Measurements from ENCODE around the gene TOX4. TPM values are rescaled to one million over a fixed set of nuclear protein-coding genes. Genes with fewer than 3 reads are reported as not detected.

The TOX4 gene
- polyA plus RNA-seq, 4 donors: 61.6 to 68.8 (median 64.9) TPM

DNA sequence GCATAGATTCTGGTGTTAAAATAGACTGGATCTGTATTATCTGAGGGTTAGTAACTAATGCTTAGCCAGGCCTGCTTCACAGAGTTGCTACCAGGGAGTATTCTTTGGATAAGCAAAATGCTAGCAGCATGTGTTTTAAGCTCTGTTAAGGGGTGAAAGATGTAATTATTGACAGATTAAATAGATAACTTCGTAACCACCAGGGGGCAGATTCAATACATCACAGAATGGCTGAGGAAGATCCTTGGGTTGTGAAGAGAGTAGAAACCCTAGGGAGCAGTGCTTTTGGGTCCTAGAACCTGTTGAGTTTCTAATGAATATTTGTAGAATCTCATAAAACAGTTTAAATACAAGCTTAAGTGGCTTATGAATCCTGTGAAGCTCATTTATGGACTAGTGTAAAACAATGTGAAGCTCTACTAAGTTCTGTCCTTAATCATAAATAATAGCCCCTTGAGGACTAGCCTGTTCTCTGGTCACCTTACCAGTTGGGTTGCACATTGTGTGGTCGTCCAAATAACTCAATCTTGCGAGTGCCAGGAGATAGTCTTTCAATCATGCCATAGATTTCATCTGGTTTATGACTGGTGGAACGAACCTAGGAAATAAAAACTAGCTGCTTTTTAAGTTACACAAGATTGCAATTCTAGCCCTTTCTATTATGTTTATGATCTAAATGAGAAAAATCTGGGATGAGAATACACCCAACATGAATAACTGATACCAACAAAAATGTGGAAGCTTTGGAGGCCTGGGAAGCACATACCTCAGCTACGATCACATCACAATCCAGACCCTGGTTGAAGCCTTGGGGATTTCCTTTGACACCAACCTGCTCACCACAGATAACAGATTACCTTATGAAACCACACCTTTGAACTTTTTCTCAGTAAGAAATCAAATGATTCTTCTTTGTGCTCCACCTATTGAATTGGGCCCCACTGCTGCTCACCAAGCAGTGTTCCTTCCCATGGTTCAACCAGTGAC lies 21.8 kb downstream of the TOX4 start:
- DNase-seq (ENCODE audit: low read depth in 4 of 4, low spot score in 3 of 4): peak in 2 of 4 donors; percentile 33 to 36

DNA sequence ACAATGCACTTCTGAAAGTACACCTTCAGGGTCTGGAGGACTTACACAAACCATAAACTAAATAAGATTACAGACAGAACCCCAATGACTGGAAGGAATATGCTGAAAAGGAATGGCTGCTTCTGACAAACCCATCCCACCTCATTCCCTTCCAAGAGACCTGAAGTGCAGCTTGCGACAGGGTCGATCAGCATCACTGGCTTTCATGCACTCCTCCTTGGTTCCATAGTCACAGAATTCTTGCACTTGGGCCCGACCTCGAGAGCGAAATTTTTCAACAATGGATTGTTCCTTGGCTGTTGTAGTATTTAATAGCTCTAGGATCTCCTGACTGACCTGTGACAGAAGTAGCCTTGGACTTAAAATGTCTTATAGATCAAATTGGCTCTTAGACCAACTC lies 24.6 kb downstream of the TOX4 start:
- DNase-seq (ENCODE audit: low read depth in 4 of 4, low spot score in 3 of 4): no peak

DNA sequence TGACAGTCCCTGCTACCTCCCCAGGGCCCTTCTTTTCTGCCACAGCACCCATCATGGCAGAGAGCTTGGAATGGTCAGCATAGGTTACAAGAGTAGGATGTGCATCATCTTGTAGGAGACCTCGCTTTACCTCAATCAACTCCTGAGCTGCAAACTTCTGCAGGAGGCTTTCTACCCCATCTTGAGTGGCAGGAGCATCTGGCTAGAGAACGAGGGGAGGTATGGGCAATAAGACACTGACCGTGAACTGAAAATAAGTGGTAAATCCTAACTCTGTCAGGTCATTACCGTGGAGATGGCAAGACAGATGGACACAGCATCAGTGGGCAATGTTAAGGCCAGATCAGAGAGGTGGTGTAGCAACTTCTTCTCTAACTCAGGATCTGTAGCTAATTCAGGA lies 26.4 kb downstream of the TOX4 start:
- no peak for DNase-seq (ENCODE audit: low read depth in 4 of 4, low spot score in 3 of 4)

DNA sequence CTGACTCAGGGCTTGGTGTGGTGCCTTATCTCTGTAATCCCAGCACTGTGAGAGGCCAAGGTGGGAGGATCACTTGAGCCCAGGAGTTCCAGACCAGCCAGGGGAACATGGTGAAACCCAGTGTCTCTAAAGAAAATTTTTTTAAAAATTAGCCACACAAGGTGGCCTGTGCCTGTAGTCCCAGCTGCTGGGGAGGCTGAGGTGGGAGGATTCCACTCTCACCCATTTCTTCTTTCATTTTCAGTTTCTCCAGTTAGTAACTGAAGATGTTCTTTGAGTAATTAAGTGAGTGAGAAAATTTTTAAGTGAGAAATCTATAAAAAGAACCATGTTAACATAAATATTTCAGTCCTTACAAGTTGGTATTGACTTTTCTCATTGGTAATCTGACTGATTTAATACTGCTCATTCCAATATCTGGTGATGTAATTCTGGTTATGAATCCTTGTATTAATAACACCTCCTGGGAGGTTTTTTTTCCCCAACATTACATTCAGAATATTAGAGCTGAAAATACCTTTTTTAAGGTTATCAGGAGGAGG lies 28.1 kb downstream of the TOX4 start:
- no peak for DNase-seq (ENCODE audit: low read depth in 4 of 4, low spot score in 3 of 4)

DNA sequence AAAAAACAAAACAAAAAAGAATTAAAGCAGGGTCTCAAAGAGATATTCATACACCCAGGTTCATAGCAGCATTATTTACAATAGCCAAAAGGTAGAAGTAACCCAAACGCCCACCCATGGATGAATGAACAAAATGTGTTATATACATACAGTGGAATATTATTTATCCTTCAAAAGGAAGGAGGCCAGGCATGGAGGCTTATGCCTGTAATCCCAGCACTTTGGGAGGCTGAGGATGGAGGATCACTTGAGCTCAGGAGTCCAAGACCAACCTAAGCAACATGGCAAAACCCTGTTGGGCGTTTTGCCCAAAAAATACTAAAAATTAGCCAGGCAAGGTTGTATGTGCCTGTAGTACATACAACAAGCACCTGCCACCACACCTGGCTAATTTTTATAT lies 29.6 kb downstream of the TOX4 start:
- no peak for DNase-seq (ENCODE audit: low read depth in 4 of 4, low spot score in 3 of 4)

DNA sequence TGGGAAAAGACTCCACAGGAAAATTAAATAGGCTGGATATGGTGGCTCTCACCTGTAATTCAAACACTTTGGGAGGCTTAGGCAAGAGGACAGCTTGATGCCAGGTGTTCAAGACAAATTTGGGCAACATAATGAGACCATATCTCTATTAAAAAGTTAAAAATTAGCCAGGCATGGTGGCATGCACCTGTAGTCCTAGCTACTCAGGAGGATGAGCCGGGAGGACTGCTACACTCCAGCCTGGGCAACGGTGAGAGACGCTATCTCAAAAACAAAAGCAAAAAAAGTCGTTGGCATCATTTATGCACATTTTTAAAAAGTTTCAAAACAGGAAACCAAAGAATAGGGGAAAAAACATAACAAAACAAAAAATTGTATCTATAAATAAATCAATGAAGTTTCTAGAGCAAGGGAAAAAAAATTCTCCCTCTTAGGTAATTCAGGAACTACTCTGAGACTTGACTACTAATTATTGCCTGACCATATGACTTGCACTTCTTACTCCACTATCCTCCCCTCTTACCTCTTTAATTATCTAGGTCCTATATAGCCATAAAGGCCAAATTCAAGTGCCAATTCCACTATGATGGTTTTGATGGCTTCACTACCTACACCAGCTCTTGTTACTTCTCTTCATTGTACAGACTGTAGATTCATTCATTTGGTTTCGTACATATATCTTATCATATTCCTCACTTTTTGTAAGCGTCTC lies 32.6 kb downstream of the TOX4 start:
- no peak for DNase-seq (ENCODE audit: low read depth in 4 of 4, low spot score in 3 of 4)

DNA sequence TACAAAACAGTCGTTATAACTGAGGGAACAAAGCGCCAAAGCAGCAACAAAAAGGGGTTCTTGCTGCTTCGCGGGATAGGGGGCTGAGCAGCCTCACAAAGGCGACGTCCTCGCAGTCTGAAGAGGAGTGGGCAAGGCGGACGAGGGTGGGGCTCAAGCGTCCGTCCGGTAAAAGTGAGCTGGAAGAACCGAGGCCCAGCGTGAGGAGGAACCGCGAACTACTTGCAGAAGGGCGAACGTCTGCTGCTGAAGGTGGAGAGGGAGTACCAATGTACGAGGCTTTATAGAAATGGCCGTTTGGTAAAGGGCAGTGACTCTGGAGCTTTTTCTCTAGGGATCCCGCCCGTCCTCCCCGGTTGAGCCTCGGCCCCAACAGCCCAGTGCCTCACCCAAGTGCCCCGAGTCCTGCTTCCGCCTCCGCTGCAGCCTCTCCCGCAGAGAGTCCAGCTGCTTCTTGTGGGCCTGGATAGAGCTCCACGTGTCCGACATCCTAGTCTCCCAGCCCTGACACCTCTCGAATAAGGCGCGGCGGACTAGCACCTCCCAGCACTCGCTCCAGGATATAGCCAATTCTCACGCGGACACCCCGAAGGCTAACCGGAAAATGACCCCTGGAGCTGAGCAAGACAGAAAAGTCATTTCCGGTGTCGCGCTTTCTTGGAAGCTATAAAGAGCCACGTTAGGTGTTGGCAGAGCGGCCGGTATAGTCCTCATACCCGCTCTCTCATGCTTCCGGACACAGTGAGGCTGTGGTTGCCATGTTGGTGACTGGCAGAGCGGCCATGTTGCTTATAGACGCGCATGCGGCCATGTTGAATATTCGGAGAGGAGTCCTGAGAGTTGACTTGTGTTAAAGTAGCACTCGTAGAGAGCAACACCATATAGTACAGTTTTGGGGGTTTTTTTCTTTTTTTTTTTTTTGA lies 34.0 kb downstream of the TOX4 start, which contains the start of gene METTL3:
METTL3 (minus strand) TSS at position 606 of the 923 bp plus-strand sequence; CDS start at position 489, 117 bp downstream.
- DNase-seq (ENCODE audit: low read depth in 4 of 4, low spot score in 3 of 4): peak; percentile 91 to 99 (median 98)

DNA sequence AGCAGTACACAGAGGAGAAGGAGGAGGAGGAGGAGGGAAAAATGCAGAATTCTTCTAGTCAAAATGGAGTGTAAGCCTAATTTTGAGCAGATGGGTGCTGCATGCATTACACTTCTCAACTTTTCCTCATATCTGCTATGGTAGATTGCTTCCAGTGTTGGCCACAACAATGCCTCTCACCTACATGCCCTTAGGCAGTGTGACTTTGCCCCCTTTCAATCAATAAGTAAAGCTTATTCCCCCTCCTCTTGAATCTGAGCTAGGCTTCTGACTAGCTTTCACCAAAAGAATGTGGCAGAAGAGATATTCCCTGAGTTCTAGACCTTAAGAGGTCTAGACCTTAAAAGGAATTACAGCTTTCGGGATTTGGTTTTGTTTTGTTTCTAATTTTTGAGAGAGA lies 37.3 kb downstream of the TOX4 start:
- DNase-seq (ENCODE audit: low read depth in 4 of 4, low spot score in 3 of 4): no peak

DNA sequence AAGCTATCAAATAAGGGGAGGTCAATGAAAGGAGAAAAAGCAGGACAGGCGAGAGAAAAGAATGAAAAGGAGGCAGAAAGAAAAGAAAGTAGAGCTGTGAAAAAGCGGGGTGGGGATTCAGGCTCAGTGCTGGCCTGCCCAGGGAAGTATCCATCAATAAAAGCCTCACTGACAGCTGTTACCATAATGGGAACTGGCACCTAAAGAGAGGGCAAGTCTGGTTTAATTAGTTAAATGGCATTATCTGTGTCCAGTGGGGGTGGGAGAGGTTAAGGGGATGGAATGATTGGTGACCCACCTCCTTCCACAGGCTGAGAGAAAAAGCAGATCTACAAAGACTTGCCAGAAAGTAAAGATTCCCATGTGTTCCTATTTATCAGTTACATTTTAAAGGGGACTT lies 41.7 kb downstream of the TOX4 start:
- no peak for DNase-seq (ENCODE audit: low read depth in 4 of 4, low spot score in 3 of 4)

DNA sequence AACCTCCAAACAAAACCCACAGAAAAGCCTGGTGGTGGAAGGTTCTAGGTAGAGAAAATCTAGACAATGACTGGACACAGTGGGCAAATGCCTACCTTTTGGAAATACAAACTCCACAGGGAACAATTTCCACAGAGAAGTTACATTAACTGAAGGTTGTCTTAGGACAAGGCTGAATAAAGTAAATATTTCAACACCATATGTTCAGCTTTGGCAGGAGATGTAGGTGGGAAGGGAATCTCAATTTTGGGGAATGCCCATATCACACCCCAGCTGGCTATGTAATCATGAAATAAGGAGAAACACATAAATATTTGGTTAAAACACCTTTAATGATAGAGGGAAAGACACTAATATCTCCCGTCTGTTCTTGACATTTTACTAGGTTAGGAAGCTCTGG lies 43.8 kb downstream of the TOX4 start:
- no peak for DNase-seq (ENCODE audit: low read depth in 4 of 4, low spot score in 3 of 4)

DNA sequence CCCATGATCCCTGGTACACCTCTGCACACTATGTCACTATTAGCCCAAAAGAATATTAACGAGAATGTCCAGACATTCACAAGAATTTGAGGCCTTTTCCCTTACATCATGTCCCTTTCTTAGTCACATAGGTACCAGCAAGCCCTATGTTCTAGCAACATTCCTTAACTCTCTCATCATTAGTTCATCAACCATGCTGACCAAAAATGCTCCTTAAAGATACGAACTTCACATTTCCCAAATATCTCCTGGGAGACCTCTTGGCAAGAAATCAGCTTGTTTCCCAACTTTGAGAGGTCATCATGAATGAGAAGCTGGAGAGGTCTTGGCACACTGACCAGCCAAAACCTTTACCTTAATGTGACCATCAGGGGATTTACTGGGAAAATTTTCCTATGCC lies 44.5 kb downstream of the TOX4 start:
- no peak for DNase-seq (ENCODE audit: low read depth in 4 of 4, low spot score in 3 of 4)

DNA sequence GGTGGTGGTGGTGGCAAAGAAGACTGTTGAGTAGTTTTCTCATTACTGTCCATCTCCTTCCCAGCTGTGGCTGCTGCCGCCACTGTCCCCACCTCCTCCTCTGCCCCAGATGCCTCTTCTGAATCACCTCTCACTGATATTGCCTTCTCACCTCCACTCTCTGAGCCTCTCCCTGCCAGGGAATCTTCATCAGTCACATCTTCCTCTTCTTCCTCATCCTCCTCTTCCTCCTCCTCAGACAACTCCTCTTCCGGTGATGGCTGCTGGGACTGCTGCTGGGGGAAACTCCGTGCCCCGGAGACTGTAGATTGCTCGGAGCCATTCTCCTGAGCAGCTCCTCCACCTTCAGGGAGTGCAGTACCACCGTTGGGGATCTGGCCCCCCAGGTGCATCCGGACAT lies 46.2 kb downstream of the TOX4 start:
- no peak for DNase-seq (ENCODE audit: low read depth in 4 of 4, low spot score in 3 of 4)

DNA sequence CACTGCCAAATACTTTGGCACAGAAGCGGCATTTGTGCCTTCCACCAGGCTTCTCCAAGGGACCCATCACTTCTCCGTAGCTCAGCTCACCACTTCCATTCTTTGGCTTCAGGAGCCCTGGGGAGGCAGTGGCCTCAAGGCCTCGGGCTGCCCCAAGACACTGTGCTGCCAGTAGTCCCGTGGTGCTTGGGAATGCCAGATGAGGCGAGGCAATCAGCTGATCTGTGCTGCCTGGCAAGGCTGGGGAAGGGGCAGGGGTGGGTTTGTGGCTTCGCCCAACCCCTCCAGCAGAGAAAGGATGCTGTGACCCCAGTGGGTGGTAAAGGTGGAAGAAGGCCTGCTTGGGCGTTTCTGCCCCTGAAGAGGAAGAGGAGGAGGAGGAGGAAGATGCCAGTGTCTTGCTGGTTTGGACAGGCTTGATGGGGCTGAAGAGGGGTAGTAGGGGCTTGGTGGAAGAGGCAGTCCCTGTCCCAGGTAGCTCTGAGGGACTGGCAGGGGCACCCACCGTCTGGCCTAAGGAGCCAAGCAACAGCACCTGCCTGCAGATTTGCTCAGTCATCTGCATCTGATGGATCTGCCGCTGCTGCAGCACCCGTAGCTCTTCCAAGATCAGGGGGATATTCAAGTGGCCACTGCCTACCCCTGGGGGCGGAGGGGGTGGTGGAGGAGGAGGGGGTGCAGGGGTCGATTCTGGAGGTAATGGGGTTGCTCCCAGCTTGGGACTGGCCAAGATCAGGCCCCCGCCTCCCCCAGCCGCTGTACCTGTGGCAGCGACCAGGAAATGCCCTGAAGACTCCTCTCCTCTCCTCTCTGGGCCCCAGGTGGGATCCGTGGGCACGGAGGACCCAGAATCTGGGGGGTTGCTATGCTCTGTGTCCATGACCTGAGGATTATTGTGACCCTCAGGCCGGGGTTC lies 47.8 kb downstream of the TOX4 start:
- DNase-seq (ENCODE audit: low read depth in 4 of 4, low spot score in 3 of 4): no peak

DNA sequence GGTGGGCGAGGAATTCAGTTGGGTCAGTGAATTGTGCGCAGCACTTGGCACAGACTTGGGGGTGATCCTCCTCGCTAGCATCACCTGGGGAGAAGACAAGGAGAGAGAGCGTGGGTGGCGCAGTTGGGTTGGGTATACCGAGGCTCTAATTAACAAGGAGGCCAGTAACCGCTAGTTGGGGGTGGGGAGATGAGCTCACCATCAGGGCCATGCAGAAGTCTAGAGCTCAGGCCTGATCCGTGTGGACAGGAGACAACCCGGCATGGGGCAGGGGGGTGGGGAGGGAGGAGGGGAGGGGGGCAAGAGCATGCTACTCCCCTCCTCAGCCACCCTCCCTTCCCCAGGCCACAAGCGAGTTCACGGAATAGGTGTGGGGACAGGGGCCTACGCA lies 48.6 kb downstream of the TOX4 start:
- DNase-seq (ENCODE audit: low read depth in 4 of 4, low spot score in 3 of 4): peak in 1 of 4 donors; percentile 26

DNA sequence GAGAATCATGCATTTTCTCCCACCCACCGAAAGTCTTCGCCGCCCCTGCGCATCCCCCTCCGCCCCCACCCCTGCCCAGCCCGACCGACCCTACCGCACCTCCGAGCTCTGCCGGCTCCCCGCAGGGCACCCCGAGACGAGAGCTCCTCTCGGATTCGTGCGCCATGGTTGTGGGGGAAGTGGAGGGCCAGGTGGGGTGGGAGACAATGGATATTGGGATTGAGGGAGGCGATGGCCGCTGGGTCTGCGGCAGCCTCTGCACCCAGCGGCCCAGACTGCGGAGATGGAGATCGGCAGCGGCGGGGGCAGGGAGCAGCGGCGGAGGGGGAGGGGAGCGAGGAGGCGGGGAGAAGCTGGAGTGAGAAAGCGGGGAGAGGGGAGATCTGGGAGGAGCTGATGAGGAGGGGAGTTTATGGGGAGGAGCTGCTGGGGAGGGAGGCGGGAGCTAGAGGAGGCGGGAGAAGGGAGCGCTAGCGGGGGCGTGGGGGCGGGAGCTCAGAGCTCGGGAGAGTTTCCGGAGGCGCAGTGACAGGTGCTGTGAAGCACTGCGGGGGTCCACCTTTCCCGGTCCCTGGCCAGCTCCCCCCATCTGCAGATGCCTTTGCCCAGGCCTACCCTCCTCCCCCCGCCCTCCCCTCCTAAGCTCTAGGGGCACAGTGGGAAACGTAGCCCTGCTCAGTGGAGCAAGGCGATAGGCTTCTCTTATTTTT lies 49.1 kb downstream of the TOX4 start, which contains the start of gene SALL2:
SALL2 (minus strand) TSS at position 385 of the 710 bp plus-strand sequence; CDS start at position 166, 219 bp downstream.
- DNase-seq (ENCODE audit: low read depth in 4 of 4, low spot score in 3 of 4): peak; percentile 77 to 88 (median 82)

DNA sequence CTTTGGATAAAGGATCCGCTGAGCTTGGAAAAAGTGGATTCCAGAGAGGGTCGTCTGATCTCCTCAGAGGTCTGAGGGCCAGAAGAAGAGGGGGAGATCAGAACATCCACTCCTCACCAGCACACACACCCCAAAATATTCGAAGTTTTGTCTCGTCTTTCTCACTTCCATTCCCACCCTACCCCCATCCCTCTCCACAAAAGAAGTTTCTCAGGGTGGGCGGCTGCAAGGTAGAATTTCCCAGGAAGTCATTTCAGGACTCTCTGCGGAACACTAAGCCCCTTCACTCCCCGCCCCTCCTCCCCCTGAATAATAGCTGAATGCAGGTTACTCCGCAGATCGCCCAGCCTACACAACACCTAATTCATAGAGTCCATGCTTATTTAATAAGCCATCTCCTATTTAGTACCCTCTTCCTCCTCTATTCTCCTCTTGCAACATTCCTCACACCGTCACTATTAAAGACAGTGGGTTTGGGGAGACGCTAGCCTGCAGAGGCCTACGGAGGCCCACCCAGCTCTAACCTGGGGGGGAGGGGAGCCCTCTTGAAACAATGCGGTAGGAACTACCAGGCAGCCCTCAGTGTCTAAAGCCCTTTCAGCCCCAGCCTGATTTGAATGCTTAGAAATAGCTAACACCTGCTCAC lies 49.8 kb downstream of the TOX4 start:
- DNase-seq (ENCODE audit: low read depth in 4 of 4, low spot score in 3 of 4): peak in 1 of 4 donors; percentile 46

DNA sequence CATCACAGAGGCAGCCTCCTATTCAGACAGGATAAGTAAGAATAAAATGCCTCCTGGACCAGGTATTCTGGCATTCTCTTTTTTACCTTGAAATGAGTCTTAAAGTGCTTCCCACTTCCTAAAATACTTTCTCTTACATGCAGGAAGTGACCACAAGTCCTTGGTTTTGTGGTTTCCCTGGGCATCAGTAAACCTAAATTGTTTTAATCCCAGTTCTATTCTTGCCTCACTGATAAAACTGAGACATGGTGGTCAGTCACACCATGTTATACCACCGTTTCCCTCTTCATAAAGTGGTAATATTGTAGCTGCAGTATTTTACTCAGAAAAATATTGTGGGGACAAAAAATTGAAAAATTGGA lies 50.3 kb downstream of the TOX4 start:
- no peak for DNase-seq (ENCODE audit: low read depth in 4 of 4, low spot score in 3 of 4)
